Medulla oblongata (tissue), 1 donor: ENCODE data around the gene STON2.

ENCODE experiments used
- DNase-seq: peaks from one replicate; pipeline ENCODE4 v3.0.0-alpha.2; 2015; ENCODE audit errors: extremely low spot score

The STON2 gene

GRCh38 chr14:81303258-81303935 is 96.7 kb downstream of the STON2 start:
- DNase-seq, result no peak

GRCh38 chr14:81302638-81303037 is 97.5 kb downstream of the STON2 start:
- no peak for DNase-seq

- DNase-seq, result no peak
These were observed 98.3 kb downstream of the STON2 start for GRCh38 chr14:81301813-81302212.

DNA sequence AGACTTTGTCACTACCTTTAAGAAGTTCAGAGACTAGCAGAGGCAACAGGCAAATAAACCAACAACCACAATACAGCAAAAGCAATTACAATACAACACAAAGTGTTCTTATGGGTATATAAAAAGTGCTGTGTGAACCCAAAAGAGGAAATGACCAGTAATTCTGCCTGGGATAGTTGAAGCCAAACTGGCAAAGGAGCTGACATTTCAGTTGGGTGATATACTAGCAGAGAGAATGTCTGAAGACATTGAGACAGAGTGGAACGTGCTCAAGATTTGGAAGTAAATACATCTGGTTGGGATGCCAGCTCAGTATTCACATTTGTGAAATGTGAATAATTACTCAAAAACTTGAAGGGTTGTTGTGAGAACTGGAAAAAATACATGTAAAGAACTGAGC is 98.8 kb downstream of the STON2 start:
- DNase-seq, result no peak

DNA sequence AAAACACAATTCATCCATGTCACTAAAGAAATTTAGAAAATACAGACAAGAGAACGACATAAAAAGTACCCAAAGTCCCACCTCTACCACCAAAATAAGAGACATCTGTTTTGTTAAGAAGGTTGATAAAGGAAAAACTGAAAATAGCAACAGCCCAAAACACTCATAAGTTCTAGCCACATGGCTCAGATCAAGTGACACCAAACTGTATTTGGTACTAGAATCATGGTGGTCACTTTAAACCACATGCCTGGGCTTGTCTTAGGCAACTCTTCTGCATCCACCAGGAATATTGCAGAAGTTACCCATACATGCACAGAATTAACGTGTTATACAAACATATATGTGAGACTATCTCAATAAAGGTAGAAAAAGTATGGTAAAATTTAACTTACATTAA is 101.2 kb downstream of the STON2 start:
- DNase-seq, result no peak

GRCh38 chr14:81298122-81298521 is 102.0 kb downstream of the STON2 start:
- no peak for DNase-seq

DNA sequence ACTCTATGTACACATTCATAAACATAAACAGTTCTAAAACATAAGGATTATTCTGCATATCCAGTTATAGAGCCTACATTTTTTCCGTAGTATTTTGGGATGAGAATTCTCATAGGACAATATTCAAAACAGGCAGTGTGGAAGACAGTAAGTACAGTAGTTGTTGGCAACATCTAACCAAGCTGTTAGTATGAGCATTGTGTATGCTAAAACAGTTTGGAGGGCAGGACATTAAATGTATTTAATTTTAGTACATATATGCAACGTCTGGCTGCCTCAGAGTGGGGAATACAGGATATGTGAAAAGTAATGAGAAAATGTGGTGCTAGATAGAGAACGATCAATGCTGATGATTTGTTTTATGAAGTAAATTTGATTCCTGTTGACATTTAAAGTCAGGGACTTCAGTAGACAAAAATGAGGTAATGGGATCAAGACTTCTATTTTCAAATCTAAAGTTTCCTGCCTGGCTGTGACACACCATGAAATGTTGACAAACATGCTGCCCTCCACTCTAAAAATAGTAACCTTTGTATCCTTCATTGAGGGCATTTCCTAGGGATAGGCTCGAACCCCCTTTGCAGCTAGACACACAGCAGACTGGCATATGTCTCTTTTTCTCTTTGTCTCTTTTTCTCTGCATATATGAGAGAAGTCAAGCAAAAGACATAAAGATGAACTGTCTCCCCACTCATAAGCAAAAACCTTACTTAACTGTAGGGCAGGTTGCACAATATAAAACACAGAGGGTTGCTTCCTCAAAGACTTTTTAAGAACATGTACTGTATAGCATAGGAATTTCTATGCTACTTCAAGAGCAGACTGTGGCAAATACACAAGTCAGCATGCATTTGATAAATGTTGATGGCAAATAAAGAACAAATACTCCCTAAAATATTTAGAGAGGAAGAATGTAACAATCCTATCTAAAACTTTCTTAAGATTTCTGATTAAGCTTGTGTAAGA is 103.9 kb downstream of the STON2 start:
- no peak for DNase-seq

- no peak for DNase-seq
These were observed 110.6 kb downstream of the STON2 start for GRCh38 chr14:81289516-81289915.

GRCh38 chr14:81286574-81287370 is 113.4 kb downstream of the STON2 start:
- DNase-seq, result no peak

DNA sequence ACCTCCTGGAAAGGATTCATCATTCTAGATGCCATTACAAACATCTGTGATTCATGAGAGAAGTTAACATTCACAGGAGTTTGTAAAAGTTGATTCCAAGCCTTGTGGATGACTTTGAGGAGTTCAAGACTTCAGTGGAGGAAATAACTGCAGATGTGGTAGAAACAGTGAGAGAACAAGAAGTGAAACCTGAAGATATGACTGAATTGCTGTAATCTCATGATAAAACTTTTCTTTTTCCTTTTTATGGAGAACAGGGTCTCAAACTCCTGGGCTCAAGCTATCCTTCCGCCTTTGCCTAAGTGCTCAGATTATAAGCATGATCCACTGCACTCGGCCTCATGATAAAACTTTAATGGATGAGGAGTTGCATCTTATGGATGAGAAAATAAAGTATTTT is 114.9 kb downstream of the STON2 start:
- DNase-seq, result no peak

DNA sequence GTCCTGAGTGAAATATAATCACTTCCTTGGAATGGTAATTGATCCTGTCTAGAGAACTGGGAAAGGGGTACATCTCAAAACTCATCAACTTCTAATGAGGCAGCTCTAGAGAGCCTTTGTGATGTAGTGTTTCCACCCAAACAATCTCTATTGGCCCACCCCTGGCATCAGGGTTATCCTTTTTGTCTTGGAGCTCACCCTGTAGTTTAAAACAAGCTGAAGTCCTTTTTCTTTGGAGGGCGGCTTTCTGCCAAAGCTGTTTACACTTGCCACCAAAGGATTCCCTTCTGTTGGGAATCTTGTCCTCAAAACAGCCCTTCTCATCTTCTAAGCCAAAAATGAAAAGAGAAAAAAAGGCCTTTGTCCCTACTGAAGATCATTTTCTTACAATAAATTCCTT is 118.8 kb downstream of the STON2 start:
- DNase-seq, result no peak

DNA sequence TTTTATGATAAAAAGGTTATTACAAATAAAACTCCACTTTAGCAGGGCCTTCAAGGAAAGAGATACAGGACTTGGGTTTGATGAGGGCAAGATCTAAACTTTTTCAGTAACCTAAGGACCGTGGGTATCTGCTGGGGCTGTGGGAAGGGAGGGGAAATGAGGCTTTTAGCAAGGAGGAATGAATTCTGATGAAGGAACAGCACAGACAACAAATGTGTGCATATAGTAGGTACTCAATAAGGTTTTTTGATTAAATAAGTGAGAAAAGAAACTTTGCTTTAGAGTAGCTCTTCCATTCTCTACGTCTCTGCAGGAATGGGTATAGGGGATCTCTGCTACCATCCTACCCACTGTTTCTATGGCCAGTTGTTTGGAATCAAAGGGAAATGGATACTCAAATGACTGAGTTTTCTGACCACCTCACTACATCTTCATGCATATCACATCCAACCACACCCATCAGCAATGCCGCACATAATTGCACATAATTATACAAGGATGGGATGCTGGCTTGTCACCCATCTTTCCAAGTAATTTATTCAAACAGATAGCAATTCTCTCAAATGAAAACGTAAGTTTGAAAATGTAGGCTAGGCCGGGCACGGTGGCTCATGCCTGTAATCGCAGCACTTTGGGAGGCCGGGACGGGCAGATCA is 119.9 kb downstream of the STON2 start:
- no peak for DNase-seq

- DNase-seq, result no peak
These were observed 123.0 kb downstream of the STON2 start for GRCh38 chr14:81277096-81277495.

DNA sequence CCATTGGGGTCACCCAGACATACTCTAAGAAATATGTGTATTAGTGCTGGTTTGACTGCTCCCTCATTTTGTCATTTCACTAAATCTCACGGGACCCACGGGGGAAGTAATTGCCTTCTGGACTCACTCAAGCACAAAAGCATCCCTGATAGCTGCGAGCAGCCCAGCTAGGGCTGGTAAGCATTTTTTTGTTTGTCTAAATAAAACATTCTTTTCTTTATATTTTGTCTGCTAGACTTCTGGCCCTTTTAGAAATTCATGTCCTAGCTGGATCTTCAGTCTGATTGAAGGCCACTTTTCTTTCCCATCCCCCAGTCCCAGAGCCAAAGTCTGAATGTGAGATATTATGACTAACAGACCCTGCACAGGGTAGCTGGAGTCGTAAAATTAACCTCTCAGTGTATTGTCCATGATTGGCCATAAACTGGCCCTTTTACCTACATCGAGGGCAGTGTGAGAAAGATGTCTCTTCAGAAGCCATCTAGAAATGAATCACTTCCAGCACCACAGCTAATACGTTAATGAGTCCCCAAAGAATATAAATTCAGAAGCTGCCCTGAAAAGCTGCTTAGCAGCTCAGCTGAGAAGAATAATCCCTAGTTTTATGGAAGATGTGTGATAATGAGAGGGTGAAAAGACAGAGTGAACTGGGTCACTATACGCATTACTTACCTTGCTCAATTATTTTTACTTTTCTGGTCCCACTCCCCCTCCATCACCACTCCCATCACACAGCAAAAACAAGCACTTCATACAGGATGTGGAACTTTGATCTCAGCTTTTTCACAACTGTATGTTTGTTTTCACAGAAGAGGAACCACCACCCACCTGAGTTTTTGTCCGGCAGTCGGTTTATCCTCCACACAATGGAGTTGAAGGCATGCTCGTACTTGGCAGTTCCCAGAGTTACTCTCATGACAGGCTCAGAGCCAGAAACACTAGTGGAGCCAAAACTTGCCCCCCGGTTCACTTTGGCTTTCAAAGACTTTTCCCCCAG is 123.8 kb downstream of the STON2 start:
- no peak for DNase-seq

GRCh38 chr14:81275305-81276072 is 124.6 kb downstream of the STON2 start:
- DNase-seq, result peak; percentile 78

DNA sequence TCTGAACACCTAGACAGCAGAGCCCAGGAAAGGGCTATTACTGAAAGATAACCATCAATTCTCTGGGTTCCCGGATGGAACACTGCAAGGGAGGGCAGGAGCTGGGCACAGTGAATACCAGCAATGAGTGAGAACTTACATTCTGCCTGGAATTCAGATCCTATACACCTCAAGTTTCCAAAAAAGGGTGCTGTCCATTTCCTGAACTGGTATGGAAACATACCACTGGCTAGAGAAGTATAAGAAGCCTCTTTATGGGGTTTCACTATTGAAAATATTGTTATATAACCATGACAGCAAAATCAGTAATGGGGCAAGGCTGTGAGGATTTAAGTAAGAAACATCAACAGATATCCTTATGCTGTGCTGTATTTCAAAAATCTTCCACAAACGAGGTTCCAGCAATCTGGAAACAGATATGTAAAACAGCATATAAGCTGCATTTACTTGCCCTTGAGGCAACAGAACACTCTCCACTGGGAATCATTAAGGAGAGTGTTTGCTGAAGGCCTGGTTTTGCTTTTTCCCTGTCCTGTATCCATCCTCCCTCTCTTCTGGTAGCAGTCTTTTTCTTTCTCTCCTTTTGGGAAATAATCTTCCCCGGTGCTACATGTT is 126.1 kb downstream of the STON2 start:
- DNase-seq, result no peak

DNA sequence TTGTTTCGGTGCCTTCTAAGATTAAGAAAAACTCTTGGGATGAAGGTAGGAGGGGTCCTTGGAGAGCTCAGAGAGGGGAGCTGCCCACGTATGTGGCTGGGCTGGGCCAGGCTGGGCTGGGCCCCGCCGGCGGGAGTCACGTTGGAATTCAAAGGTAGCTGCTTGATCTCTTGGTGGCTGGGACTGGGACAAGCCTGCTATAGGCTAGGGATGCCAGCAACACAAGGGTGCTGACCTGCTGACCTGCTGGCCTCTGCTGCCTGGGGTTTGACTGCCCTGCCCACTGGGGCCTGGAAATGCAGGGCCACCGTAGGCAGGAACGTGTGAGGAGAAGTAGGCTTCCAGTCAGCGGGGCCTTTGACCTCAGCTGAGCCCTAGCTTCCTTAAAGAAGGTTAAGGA is 126.6 kb downstream of the STON2 start:
- DNase-seq, result no peak

DNA sequence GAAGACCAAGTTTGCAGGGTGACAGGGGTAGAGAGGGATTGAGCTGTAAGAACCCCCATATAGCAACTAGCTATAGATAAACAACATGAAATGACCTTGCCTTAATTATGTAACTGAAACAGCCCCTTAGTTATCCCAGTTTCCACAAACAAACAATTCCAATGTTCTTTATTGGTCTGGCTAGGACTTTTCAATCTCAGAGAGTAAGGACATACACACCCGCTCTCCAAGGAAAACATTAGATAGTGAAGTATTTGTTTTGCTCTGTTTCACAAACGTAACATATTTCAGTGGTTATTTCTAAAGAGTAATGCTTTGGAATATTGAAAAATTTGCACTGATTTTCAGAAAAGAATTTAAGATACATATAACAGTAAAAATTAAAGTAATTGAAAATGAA is 127.8 kb downstream of the STON2 start:
- DNase-seq, result no peak

DNA sequence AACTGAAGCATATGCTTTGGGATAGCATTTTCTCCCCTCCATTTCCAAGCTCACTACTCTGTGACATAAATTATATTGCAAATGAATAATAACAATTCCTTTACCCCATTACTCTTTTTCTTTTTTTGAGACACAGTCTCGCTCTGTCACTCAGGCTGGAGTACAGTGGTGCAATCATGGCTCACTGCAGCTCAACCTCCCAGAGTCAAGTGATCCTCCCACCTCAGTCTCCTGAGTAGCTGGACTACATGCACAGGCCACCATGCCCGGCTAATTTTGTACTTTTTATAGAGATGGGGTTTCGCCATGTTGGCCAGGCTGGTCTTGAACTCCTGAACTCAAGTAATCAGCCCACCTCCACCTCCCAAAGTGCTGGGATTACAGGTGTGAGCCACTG is 130.1 kb downstream of the STON2 start:
- no peak for DNase-seq
